Ascending aorta (tissue), 2 donors: ENCODE data around the gene MTCL1. TPM values are rescaled to one million over a fixed set of nuclear protein-coding genes. Genes with fewer than 3 reads are reported as not detected.

ENCODE experiments used
- DNase-seq, 2 donors: peaks; one replicate each; pipeline ENCODE4 v3.0.0-alpha.2; 2019; ENCODE audit warnings: low spot score in 2 of 2
- H3K27ac ChIP-seq, 2 donors: fragments of 200-600 bp; sonication (generic); one replicate each; pipeline ENCODE4 v1.5.1; 2016 to 2017; ENCODE audit warnings: mild to moderate bottlenecking in 1 of 2
- H3K27me3 ChIP-seq: fragments of 200-600 bp; sonication (generic); one replicate; pipeline ENCODE4 v1.5.1; 2017
- H3K36me3 ChIP-seq, 2 donors: fragments of 200-600 bp; sonication (generic); one replicate each; pipeline ENCODE4 v1.5.1; 2016
- H3K4me1 ChIP-seq, 2 donors: fragments of 200-600 bp; sonication (generic); one replicate each; pipeline ENCODE4 v1.5.1; 2016 to 2017; ENCODE audit warnings: mild to moderate bottlenecking in 1 of 2
- H3K4me3 ChIP-seq, 2 donors: fragments of 200-600 bp; sonication (generic); one replicate each; pipeline ENCODE4 v1.5.1; 2016 to 2017; ENCODE audit warnings: mild to moderate bottlenecking in 1 of 2
- H3K9me3 ChIP-seq, 2 donors: fragments of 200-600 bp; sonication (generic); one replicate each; pipeline ENCODE4 v1.5.1; 2016
- CTCF ChIP-seq, 3 experiments: fragments of 200-600 bp in 2 of 3; fragments of 450-650 bp in 1 of 3; sonication (generic) in 2 of 3; IDR thresholded peaks; one replicate each; pipeline ENCODE4 v1.5.1; 2016 to 2019; ENCODE audit warnings: antibody characterized with exemption in 3 of 3, mild to moderate bottlenecking in 1 of 3, moderate library complexity in 1 of 3
- intact Hi-C: fragments of 100-400 bp; cut with DNase I; formaldehyde crosslinking; loops from one replicate; pipeline ENCODE4 v1.15.1; 2023
- total RNA-seq: library from RNA; depleted of rRNA; stranded (reverse); fragments of >200 nt; gene quantifications from one replicate; pipeline ENCODE4 v1.1.0, GENCODE V29; 2016

Gene MTCL1
- total RNA-seq, 1 donor from 2014 or later: 105 TPM

GRCh38 chr18:8751692-8752091, 46.3 kb downstream of the MTCL1 start:
- intact Hi-C loops: no loop called here

GRCh38 chr18:8752329-8752728, 47.0 kb downstream of the MTCL1 start:
- no peak for DNase-seq
- Histone ChIP-seq H3K9me3 (no peaks in the 10 kb centered on the region), H3K4me1 (no peaks in the 10 kb centered on the region), H3K36me3 (no peaks in the 10 kb centered on the region), H3K27ac (no peak overlapping the region), H3K4me3 (no peak overlapping the region), H3K27me3 (no peaks in the 10 kb centered on the region)
- intact Hi-C loops: no loop called here
- no peak for TF ChIP-seq CTCF (IDR thresholded peaks at IDR 0.05)

More at GRCh38 chr18:8751692-8752091, 46.3 kb downstream of the MTCL1 start:
- H3K9me3 ChIP-seq: no peaks in the 10 kb centered on the region
- H3K36me3 ChIP-seq: no peaks in the 10 kb centered on the region
- no peaks in the 10 kb centered on the region for H3K4me1 ChIP-seq
- H3K27me3 ChIP-seq: no peaks in the 10 kb centered on the region
- no peak for TF ChIP-seq CTCF (IDR thresholded peaks at IDR 0.05)
- H3K27ac ChIP-seq: no peak overlapping the region
- H3K4me3 ChIP-seq: no peak overlapping the region
- no peak for DNase-seq

- no peaks in the 10 kb centered on the region for H3K36me3 ChIP-seq
- H3K27ac ChIP-seq: no peak overlapping the region
- intact Hi-C loops: no loop called here
- H3K4me1 ChIP-seq: no peaks in the 10 kb centered on the region
- H3K27me3 ChIP-seq: no peaks in the 10 kb centered on the region
- H3K9me3 ChIP-seq: no peaks in the 10 kb centered on the region
- H3K4me3 ChIP-seq: no peak overlapping the region
- no peak for TF ChIP-seq CTCF (IDR thresholded peaks at IDR 0.05)
- no peak for DNase-seq
These were observed 49.9 kb downstream of the MTCL1 start for GRCh38 chr18:8754995-8755960.

GRCh38 chr18:8756571-8756970, 51.2 kb downstream of the MTCL1 start:
- H3K4me3 ChIP-seq: no peak overlapping the region
- DNase-seq: no peak
- TF ChIP-seq CTCF (IDR thresholded peaks at IDR 0.05): no peak
- H3K9me3 ChIP-seq: no peaks in the 10 kb centered on the region
- intact Hi-C loops: no loop called here
- H3K36me3 ChIP-seq: no peaks in the 10 kb centered on the region
- no peaks in the 10 kb centered on the region for H3K4me1 ChIP-seq
- H3K27me3 ChIP-seq: no peaks in the 10 kb centered on the region
- H3K27ac ChIP-seq: no peak overlapping the region

GRCh38 chr18:8757396-8757997, 52.1 kb downstream of the MTCL1 start:
- Histone ChIP-seq H3K4me3 (no peak overlapping the region), H3K4me1 (no peaks in the 10 kb centered on the region), H3K27ac (no peak overlapping the region), H3K27me3 (no peaks in the 10 kb centered on the region), H3K9me3 (no peaks in the 10 kb centered on the region), H3K36me3 (no peaks in the 10 kb centered on the region)
- DNase-seq: no peak
- no peak for TF ChIP-seq CTCF (IDR thresholded peaks at IDR 0.05)
- intact Hi-C loops: no loop called here
